Measurements from ENCODE around the gene MAST2.
"Not testable (repeated sequence)": the region's sequence is repeated elsewhere in the genome, so short reads cannot be mapped to it uniquely, and the experiment has no call there.

MAST2 gene

DNA sequence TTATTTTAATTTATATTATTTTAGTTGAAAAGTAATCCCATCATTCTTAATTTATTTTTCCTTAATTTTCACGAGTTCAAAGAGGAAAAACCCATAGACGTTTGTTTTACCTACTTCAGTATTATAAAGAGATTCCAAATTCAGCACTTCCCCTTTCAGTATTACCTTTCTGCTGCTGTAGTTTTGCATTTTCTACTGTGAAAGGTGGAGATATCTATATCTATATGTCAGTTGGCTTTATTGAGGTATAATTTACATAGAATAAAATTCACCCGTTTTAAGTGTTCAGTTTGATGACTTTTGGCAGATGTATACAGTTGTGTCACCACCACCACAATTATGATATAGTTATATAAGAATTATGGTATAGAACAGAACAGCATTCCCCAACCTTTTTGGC is 33.0 kb downstream of the MAST2 start:
- no peaks in the 10 kb centered on the region for H3K27me3 ChIP-seq
- no peak overlapping the region for H3K4me3 ChIP-seq (ENCODE audit: low read depth in 1 of 2, low read length in 1 of 2)
- H3K4me1 ChIP-seq (ENCODE audit: control insufficient read depth in 1 of 2, insufficient read depth in 1 of 2, low read depth in 1 of 2, low read length in 1 of 2): no peaks in the 10 kb centered on the region
- TF ChIP-seq, protein P1, sequence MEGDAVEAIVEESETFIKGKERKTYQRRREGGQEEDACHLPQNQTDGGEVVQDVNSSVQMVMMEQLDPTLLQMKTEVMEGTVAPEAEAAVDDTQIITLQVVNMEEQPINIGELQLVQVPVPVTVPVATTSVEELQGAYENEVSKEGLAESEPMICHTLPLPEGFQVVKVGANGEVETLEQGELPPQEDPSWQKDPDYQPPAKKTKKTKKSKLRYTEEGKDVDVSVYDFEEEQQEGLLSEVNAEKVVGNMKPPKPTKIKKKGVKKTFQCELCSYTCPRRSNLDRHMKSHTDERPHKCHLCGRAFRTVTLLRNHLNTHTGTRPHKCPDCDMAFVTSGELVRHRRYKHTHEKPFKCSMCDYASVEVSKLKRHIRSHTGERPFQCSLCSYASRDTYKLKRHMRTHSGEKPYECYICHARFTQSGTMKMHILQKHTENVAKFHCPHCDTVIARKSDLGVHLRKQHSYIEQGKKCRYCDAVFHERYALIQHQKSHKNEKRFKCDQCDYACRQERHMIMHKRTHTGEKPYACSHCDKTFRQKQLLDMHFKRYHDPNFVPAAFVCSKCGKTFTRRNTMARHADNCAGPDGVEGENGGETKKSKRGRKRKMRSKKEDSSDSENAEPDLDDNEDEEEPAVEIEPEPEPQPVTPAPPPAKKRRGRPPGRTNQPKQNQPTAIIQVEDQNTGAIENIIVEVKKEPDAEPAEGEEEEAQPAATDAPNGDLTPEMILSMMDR (IDR thresholded peaks at IDR 0.05): no peak
- peaks cover 15% of the 10 kb centered on the region for H3K36me3 ChIP-seq
- H3K27ac ChIP-seq: no peak overlapping the region
- no peaks in the 10 kb centered on the region for H3K9me3 ChIP-seq

DNA sequence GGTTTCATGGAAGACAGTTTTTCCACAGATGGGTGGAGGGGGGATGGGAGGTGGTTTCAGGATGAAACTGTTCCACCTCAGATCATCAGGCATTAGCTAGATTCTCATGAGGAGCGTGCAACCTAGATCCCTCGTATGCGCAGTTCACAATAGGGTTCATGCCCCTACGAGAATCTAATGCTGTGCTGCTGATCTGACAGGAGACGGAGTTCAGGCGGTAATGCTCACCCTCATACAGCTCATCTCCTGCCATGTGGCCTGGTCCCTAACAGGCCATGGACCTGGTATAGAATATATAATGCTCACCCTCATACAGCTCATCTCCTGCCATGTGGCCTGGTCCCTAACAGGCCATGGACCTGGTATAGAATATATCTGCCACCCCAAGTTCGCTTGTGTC is 33.4 kb downstream of the MAST2 start:
- not testable (repeated sequence) for H3K4me1 ChIP-seq (ENCODE audit: control insufficient read depth in 1 of 2, insufficient read depth in 1 of 2, low read depth in 1 of 2, low read length in 1 of 2); H3K4me3 ChIP-seq (ENCODE audit: low read depth in 1 of 2, low read length in 1 of 2); H3K27ac ChIP-seq; H3K9me3 ChIP-seq; H3K27me3 ChIP-seq
- H3K36me3 ChIP-seq: peaks cover 15% of the 10 kb centered on the region

GRCh38 chr1:45838322-45838721 is 34.9 kb downstream of the MAST2 start:
- not testable (repeated sequence) for H3K36me3 ChIP-seq; H3K4me1 ChIP-seq (ENCODE audit: control insufficient read depth in 1 of 2, insufficient read depth in 1 of 2, low read depth in 1 of 2, low read length in 1 of 2); H3K4me3 ChIP-seq (ENCODE audit: low read depth in 1 of 2, low read length in 1 of 2); H3K9me3 ChIP-seq; H3K27me3 ChIP-seq; H3K27ac ChIP-seq

- no peaks in the 10 kb centered on the region for H3K27me3 ChIP-seq
- no peak overlapping the region for H3K27ac ChIP-seq
- TF ChIP-seq, protein P1 (IDR thresholded peaks at IDR 0.05): no peak
- no peaks in the 10 kb centered on the region for H3K4me1 ChIP-seq (ENCODE audit: control insufficient read depth in 1 of 2, insufficient read depth in 1 of 2, low read depth in 1 of 2, low read length in 1 of 2)
- no peaks in the 10 kb centered on the region for H3K9me3 ChIP-seq
- no peaks in the 10 kb centered on the region for H3K36me3 ChIP-seq
- H3K4me3 ChIP-seq (ENCODE audit: low read depth in 1 of 2, low read length in 1 of 2): no peak overlapping the region
Observed at GRCh38 chr1:45840704-45841103, 37.3 kb downstream of the MAST2 start.

DNA sequence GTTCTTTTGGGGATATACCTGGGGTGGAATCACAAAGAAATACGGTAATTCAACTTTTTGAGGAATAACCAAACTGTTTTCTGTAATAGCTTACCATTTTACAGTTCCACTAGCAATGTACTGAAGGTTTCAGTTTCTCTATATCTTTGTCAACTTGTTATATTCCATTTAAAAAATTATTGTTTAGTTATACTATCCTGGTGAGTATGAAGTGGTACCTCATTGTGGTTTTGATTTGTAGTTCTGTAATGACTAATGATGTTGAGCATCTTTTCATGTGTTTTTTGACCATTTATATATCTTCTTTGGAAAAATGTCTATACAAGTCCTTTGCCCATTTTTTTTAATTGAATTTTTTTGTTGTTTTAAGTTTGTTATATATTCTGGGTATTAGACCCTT is 39.4 kb downstream of the MAST2 start:
- Histone ChIP-seq H3K27ac (no peak overlapping the region), H3K4me1 (ENCODE audit: control insufficient read depth in 1 of 2, insufficient read depth in 1 of 2, low read depth in 1 of 2, low read length in 1 of 2) (no peaks in the 10 kb centered on the region), H3K4me3 (ENCODE audit: low read depth in 1 of 2, low read length in 1 of 2) (no peak overlapping the region)

DNA sequence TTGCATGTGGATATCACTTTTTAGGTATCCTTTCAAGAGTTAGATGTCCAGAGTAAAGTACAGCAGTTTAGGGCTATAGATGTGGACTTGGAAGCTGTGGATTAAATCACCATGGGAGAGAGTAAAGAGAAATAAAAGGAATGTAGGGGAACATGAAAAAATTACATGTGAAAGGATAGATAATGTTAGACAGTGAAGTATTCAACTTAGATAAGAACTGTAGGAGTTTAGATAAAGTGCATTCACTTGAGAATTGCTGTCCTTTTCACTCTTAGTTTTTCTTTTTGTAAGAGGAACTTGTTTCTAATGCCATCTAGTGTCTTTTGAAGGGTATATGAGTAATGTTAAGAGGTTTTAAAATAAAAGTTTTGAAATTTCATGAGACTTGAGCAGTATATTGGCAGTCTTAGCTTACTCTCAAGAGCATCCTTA is 40.1 kb downstream of the MAST2 start:
- Histone ChIP-seq H3K4me1 (ENCODE audit: control insufficient read depth in 1 of 2, insufficient read depth in 1 of 2, low read depth in 1 of 2, low read length in 1 of 2) (no peaks in the 10 kb centered on the region), H3K9me3 (no peaks in the 10 kb centered on the region), H3K27me3 (no peaks in the 10 kb centered on the region), H3K36me3 (no peaks in the 10 kb centered on the region), H3K27ac (no peak overlapping the region), H3K4me3 (ENCODE audit: low read depth in 1 of 2, low read length in 1 of 2) (no peak overlapping the region)
- TF ChIP-seq, protein P1 (IDR thresholded peaks at IDR 0.05): no peak

More for the DNA sequence above, 39.4 kb downstream of the MAST2 start:
- Histone ChIP-seq H3K27me3 (no peaks in the 10 kb centered on the region), H3K36me3 (no peaks in the 10 kb centered on the region), H3K9me3 (no peaks in the 10 kb centered on the region)
- TF ChIP-seq, protein P1 (IDR thresholded peaks at IDR 0.05): no peak

GRCh38 chr1:45844000-45844399 is 40.6 kb downstream of the MAST2 start:
- H3K9me3 ChIP-seq; H3K27me3 ChIP-seq; H3K27ac ChIP-seq; H3K4me3 ChIP-seq (ENCODE audit: low read depth in 1 of 2, low read length in 1 of 2); H3K36me3 ChIP-seq; H3K4me1 ChIP-seq (ENCODE audit: control insufficient read depth in 1 of 2, insufficient read depth in 1 of 2, low read depth in 1 of 2, low read length in 1 of 2): not testable (repeated sequence)

All from neutrophil (primary cell).